Measurements from ENCODE around the gene TECPR2.

Gene TECPR2

DNA sequence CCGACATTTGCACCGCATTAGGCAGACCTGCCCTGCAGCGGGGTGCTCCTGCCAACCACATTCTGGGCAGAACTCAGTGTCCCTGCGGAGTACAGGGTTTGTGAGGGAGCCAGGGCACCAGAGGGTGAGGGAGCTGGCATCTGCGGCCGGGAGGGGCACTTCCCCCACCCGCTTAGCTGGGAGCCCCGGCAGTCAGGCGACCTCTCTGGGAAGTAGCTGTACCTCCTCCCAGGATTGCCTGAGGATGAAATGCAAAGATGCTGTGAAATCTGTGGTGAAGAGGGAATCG lies 88.3 kb downstream of the TECPR2 start:
- TF ChIP-seq, protein P1, sequence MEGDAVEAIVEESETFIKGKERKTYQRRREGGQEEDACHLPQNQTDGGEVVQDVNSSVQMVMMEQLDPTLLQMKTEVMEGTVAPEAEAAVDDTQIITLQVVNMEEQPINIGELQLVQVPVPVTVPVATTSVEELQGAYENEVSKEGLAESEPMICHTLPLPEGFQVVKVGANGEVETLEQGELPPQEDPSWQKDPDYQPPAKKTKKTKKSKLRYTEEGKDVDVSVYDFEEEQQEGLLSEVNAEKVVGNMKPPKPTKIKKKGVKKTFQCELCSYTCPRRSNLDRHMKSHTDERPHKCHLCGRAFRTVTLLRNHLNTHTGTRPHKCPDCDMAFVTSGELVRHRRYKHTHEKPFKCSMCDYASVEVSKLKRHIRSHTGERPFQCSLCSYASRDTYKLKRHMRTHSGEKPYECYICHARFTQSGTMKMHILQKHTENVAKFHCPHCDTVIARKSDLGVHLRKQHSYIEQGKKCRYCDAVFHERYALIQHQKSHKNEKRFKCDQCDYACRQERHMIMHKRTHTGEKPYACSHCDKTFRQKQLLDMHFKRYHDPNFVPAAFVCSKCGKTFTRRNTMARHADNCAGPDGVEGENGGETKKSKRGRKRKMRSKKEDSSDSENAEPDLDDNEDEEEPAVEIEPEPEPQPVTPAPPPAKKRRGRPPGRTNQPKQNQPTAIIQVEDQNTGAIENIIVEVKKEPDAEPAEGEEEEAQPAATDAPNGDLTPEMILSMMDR (IDR thresholded peaks at IDR 0.05; ENCODE audit: low read depth, low read length): no peak
- H3K4me3 ChIP-seq (ENCODE audit: low read depth, low read length): no peak overlapping the region

- H3K4me3 ChIP-seq (ENCODE audit: low read depth, low read length): no peak overlapping the region
- TF ChIP-seq, protein P1 (IDR thresholded peaks at IDR 0.05; ENCODE audit: low read depth, low read length): no peak
These were observed 89.6 kb downstream of the TECPR2 start for GRCh38 chr14:102452302-102452701.

DNA sequence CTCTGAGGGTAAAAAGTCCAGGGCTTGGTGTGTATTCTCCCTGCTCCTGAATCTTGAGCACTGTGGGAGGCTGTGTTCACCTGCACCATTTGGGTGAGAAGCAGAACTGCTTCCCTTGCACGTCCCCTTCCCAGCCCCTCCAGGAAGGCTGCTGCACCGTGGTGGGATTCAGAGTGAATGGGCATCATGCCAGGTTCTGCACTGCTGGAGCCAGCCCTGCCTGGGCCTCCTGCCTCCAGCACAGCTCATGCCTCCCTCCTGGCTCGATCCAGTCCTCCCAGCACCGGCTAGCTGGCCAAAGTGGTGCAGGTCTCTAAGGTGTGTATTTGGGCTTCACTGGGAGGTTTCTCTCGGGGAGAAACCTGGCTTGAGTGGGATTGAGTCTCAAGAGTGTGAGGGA lies 92.0 kb downstream of the TECPR2 start:
- TF ChIP-seq, protein P1 (IDR thresholded peaks at IDR 0.05; ENCODE audit: low read depth, low read length): no peak
- no peak overlapping the region for H3K4me3 ChIP-seq (ENCODE audit: low read depth, low read length)

DNA sequence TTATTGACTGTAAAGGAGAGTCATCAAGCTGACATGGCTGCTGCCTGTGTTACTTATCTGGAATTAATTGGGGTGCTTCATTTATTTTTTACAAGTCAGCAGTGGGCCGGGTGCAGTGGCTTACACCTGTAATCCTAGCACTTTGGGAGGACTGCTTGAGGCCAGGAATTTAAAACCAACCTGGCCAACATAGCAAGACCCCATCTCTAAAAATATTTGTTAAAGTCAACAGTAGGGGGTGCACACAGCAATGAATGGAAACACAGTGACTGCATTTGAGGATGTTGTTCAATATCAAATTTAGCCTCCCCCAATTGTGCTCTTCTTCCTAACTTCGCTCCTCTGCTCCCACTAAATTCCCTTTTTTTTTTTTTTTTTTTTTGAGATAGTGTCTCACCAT lies 94.8 kb downstream of the TECPR2 start:
- TF ChIP-seq, protein P1 (IDR thresholded peaks at IDR 0.05; ENCODE audit: low read depth, low read length): no peak
- H3K4me3 ChIP-seq (ENCODE audit: low read depth, low read length): no peak overlapping the region

GRCh38 chr14:102461490-102462338 lies 99.0 kb downstream of the TECPR2 start:
- TF ChIP-seq, protein P1 (IDR thresholded peaks at IDR 0.05; ENCODE audit: low read depth, low read length): no peak
- H3K4me3 ChIP-seq (ENCODE audit: low read depth, low read length): no peak overlapping the region

DNA sequence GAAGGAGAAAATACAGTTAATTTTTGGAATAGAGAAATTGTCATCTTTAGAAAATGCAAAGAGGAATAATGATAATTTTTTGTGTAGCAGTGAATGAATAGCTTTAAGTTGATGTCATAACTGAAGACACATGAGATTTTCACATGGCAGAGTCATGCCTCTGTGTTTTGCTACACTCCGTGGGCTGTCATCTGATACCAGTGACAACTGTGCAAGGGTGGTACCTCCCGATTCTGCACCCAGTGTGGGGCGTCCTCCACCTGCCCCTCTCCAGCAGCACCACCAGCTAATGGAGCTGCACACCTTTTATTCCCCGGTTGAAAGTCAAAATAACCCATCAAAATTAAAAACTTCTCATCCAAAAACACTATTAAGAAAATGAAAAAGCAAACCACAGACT lies 99.7 kb downstream of the TECPR2 start:
- TF ChIP-seq, protein P1 (IDR thresholded peaks at IDR 0.05; ENCODE audit: low read depth, low read length): no peak
- H3K4me3 ChIP-seq (ENCODE audit: low read depth, low read length): no peak overlapping the region

DNA sequence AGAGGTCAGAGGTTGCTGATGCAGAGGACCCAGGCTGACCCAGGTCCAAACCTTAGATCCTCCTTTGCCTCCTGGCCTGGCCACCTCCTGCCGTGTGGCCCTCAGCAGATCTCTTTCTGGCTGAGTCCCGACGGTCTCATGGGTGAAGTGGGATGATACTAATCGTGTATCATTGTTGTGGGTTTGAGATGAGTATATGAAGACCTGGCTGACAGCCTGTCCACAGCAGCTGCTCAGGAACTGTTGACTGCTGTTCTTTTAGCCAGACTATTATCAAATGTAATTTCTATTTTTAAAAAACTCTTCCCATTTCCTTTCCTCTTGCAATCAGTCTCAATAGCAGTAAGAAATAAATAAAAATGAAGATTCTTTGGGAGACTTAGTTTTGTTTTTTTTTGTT lies 101.3 kb downstream of the TECPR2 start:
- H3K4me3 ChIP-seq (ENCODE audit: low read depth, low read length): no peak overlapping the region
- TF ChIP-seq, protein P1 (IDR thresholded peaks at IDR 0.05; ENCODE audit: low read depth, low read length): no peak
